ENCODE results near the gene HDAC11. TPM values are rescaled to one million over a fixed set of nuclear protein-coding genes. Genes with fewer than 3 reads are reported as not detected.

The HDAC11 gene
- total RNA-seq, 4 donors from 2014 or later = 15.8 to 41.0 (median 32.2) TPM

DNA sequence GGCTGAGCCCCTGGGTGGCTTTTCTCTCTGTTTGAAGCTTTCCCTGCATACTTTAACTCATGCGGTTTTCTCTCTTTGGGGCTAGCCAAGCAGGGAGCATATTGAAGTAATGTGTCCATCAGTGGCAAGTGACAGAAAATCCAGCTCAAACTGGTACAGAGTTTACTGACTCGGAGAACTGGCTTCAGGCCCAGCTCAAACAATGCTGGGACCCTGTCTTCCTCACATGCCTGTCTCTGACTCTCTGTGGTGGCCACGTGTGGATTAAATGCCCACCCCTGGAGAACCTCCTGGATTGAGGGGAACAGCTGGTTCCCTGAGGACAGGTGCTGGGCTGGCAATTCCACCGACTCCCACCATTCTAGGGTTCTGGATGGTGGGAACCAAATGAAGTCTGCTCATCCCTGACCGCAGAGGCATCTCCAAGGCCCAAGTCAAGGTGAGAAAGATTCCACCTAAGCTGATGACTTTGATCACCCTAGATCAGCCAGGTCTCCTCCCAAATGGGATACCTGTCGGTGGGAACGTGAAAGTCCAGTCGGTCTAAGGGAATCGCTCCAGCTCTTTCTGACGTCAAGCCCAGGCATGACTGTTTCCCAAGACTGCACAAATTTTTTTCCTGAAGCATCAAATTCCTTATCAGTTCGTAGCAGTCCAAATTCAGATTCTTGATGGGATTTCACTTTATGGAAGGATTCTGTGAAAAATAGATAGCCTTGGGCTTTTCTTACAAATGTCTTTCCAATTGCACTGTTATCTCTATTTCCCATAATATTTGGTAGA is 16.3 kb upstream of the HDAC11 start:
- WGBS = 83% methylated on average over 10 of the region's 11 CpGs
- no peak for TF ChIP-seq EP300 (IDR thresholded peaks at IDR 0.05)
- TF ChIP-seq CTCF (IDR thresholded peaks at IDR 0.05) = no peak
- no peak for TF ChIP-seq POLR2A (IDR thresholded peaks at IDR 0.05; ENCODE audit: low read depth)
- no peak for TF ChIP-seq POLR2AphosphoS5 (IDR thresholded peaks at IDR 0.05)
- no peak overlapping the region for H3K4me3 ChIP-seq
- H3K27me3 ChIP-seq = peaks cover 0 to 6% (median 0%) of the 10 kb centered on the region in 4 donors
- no peak overlapping the region for H3K27ac ChIP-seq (replicated peaks in 1 of 4)
- DNase-seq (ENCODE audit: extremely low spot score) = no peak
- no peaks in the 10 kb centered on the region for H3K9me3 ChIP-seq
- H3K36me3 ChIP-seq = no peaks in the 10 kb centered on the region
- peaks cover 0 to 5% (median 0%) of the 10 kb centered on the region in 4 donors for H3K4me1 ChIP-seq
- intact Hi-C loops (cut with DNase I) = no loop called here

DNA sequence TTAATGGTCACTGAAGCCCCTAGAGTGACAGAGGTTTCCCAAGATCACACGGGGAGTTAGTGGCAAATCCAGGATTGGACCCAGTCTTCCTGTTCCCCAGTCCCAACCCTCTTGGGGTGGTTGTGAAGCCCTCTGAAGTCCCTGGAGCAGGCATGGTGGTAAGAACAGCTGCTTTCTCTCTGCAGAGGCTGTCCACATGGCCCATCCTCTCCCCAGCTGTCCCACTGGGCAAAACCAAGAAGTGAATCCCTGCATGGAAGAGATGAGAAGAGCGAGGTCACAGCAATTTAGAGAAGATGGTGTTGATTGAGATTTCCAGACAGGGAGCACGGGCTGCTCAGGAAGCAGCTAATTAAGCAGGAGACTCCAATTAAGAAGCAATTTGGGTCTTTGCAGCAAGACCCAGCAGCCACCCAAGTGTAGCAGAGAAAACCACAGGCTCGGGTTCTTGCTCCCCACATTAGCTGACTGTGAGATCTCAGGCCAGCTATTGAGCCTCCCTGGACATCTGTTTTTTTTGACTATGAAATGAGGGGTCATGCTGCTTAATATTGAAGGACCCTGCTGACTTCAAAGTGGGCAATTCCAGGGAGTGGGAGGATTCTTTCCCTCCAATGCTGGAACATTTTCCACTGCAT is 14.8 kb upstream of the HDAC11 start:
- H3K27ac ChIP-seq (replicated peaks in 1 of 4) = no peak overlapping the region
- WGBS = 56% methylated on average over 4 of the region's 4 CpGs
- H3K27me3 ChIP-seq = peaks cover 0 to 5% (median 0%) of the 10 kb centered on the region in 4 donors
- H3K4me3 ChIP-seq = no peak overlapping the region
- H3K4me1 ChIP-seq = peaks cover 0 to 5% (median 0%) of the 10 kb centered on the region in 4 donors
- no peak for DNase-seq (ENCODE audit: extremely low spot score)
- TF ChIP-seq POLR2A (IDR thresholded peaks at IDR 0.05; ENCODE audit: low read depth) (no peak), POLR2AphosphoS5 (IDR thresholded peaks at IDR 0.05) (no peak), CTCF (IDR thresholded peaks at IDR 0.05) (no peak), EP300 (IDR thresholded peaks at IDR 0.05) (no peak)
- intact Hi-C loops (cut with DNase I) = no loop called here
- no peaks in the 10 kb centered on the region for H3K36me3 ChIP-seq
- no peaks in the 10 kb centered on the region for H3K9me3 ChIP-seq

- H3K27me3 ChIP-seq = no peaks in the 10 kb centered on the region
- WGBS = 89% methylated on average over 3 of the region's 4 CpGs
- peaks cover 0 to 5% (median 0%) of the 10 kb centered on the region in 4 donors for H3K4me1 ChIP-seq
- H3K9me3 ChIP-seq = no peaks in the 10 kb centered on the region
- no peaks in the 10 kb centered on the region for H3K36me3 ChIP-seq
- no peak overlapping the region for H3K4me3 ChIP-seq
- TF ChIP-seq POLR2AphosphoS5 (IDR thresholded peaks at IDR 0.05) = no peak
- H3K27ac ChIP-seq (replicated peaks in 1 of 4) = no peak overlapping the region
- DNase-seq (ENCODE audit: extremely low spot score) = no peak
- intact Hi-C loops (cut with DNase I) = no loop called here
Observed at GRCh38 chr3:13466781-13467180, 13.3 kb upstream of the HDAC11 start.

DNA sequence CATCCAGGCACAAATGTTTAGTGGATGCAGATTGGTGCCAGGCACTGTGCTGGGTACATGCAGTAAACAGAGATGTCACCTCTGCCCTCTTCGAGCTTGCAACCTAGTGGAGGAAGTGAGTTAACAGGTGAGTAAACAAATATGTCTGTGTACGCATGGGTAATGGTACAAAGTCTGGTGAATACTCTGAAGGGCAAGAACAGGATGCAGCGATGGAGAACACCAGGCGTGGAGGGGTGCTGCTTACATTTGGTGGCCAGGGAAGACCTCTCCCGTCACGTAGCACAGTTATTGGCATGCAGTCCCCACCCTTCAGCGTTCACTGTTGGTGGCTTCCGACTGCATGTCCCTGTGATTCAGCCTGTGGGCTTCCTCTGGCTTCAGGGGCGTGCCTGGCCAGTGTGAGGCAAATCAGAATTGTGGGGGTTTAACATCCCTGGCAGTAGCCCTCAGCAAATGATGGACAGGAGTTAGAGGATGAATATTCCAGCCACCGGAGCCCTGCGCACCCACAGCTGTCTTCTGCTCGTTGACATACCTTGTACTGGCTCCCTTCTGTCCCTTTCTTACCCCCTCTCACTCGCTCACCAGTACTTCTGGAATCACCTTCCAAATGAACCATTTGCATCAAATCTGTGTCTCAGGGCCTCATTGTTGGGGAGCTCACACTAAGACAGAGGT is 9.1 kb upstream of the HDAC11 start:
- WGBS = 82% methylated on average over 9 of the region's 13 CpGs

More for the DNA sequence above, 9.1 kb upstream of the HDAC11 start:
- Histone ChIP-seq H3K27ac (replicated peaks in 1 of 4) (no peak overlapping the region), H3K4me1 (no peaks in the 10 kb centered on the region), H3K4me3 (no peak overlapping the region), H3K9me3 (no peaks in the 10 kb centered on the region), H3K27me3 (peaks cover 0 to 11% (median 0%) of the 10 kb centered on the region in 4 donors), H3K36me3 (no peaks in the 10 kb centered on the region)
- no peak for DNase-seq (ENCODE audit: extremely low spot score)
- TF ChIP-seq CTCF (IDR thresholded peaks at IDR 0.05) (no peak), POLR2AphosphoS5 (IDR thresholded peaks at IDR 0.05) (no peak), POLR2A (IDR thresholded peaks at IDR 0.05; ENCODE audit: low read depth) (no peak), EP300 (IDR thresholded peaks at IDR 0.05) (no peak)
- intact Hi-C loops (cut with DNase I) = no loop called here
